OCI-LY7 (cell line): ENCODE measurements around the gene GAP43.

ENCODE experiments used
- CTCF ChIP-seq: fragments of 200-600 bp; sonication (generic); conservative IDR thresholded peaks from 2 replicates; pipeline ENCODE4 v1.5.1; 2014; ENCODE audit warnings: mild to moderate bottlenecking, antibody characterized with exemption, low read length, moderate library complexity, mixed read lengths
- EZH2phosphoT487 ChIP-seq: fragments of 200-600 bp; sonication (generic); IDR thresholded peaks from 2 replicates; pipeline ENCODE4 v1.6.1; 2018; ENCODE audit warnings: low read depth, borderline replicate concordance, mild to moderate bottlenecking, mixed run types, antibody characterized with exemption, low read length, moderate library complexity, mixed read lengths

- TF ChIP-seq CTCF = no peak
- TF ChIP-seq EZH2phosphoT487 = no peak
Measured at GRCh38 chr3:115632026-115632425, 8.7 kb downstream of the GAP43 start.
